DND-41 (cell line): ENCODE measurements around the gene CELSR1.

ENCODE experiments used
- ATAC-seq: fragments of 200-7000 bp; cut with Tn5 transposase; 3 replicates; pipeline ENCODE4 v1.9.1; 2021; ENCODE audit warnings: low read depth; ENCODE audit not compliant: insufficient read depth
- DNase-seq: peaks from one replicate; pipeline ENCODE4 v3.0.0-alpha.2; 2020
- H2AFZ ChIP-seq: 2 replicates; pipeline ENCODE4 v1.6.0; 2012; ENCODE audit warnings: low read depth, low read length
- H3K27ac ChIP-seq: 2 replicates; pipeline ENCODE4 v1.5.1; 2012; ENCODE audit warnings: low read length, inconsistent platforms
- H3K27me3 ChIP-seq: fragments of 200-600 bp; sonication (generic); 2 replicates; pipeline ENCODE4 v1.6.0; 2012; ENCODE audit warnings: low read length, mild to moderate bottlenecking, inconsistent platforms; ENCODE audit not compliant: insufficient read depth, poor library complexity
- H3K36me3 ChIP-seq: 2 replicates; pipeline ENCODE4 v1.5.1; 2012; ENCODE audit warnings: low read length, inconsistent platforms; ENCODE audit not compliant: insufficient read depth
- H3K4me1 ChIP-seq: 2 replicates; pipeline ENCODE4 v1.5.1; 2012; ENCODE audit warnings: mild to moderate bottlenecking, low read length; ENCODE audit not compliant: insufficient read depth
- H3K4me2 ChIP-seq: 2 replicates; pipeline ENCODE4 v1.6.0; 2012; ENCODE audit warnings: mild to moderate bottlenecking, moderate library complexity, low read length, inconsistent platforms; ENCODE audit not compliant: insufficient read depth
- H3K4me3 ChIP-seq, 2 experiments: fragments of 200-600 bp in 1 of 2; shearing (Covaris generic) in 1 of 2; 2 replicates each; pipeline ENCODE4 v1.5.1; 2012 to 2016; ENCODE audit warnings: inconsistent platforms in 2 of 2, low read length in 2 of 2, mild to moderate bottlenecking in 2 of 2, low read depth in 1 of 2, moderate library complexity in 1 of 2
- H3K79me2 ChIP-seq: 2 replicates; pipeline ENCODE4 v1.6.0; 2012; ENCODE audit warnings: low read length, inconsistent platforms; ENCODE audit not compliant: insufficient read depth
- H3K9ac ChIP-seq: 2 replicates; pipeline ENCODE4 v1.6.0; 2012; ENCODE audit warnings: low read depth, mild to moderate bottlenecking, inconsistent platforms, low read length, moderate library complexity
- H3K9me3 ChIP-seq: 2 replicates; pipeline ENCODE4 v1.5.1; 2012; ENCODE audit warnings: low read length, moderate library complexity, mild to moderate bottlenecking, inconsistent platforms; ENCODE audit not compliant: insufficient read depth, severe bottlenecking
- H4K20me1 ChIP-seq: 2 replicates; pipeline ENCODE4 v1.6.0; 2012; ENCODE audit warnings: low read length; ENCODE audit not compliant: insufficient read depth
- CTCF ChIP-seq: IDR thresholded peaks from 2 replicates; pipeline ENCODE4 v1.5.1; 2012; ENCODE audit warnings: borderline replicate concordance, low read length, moderate library complexity, mild to moderate bottlenecking; ENCODE audit not compliant: poor library complexity, severe bottlenecking; ENCODE audit errors: extremely low read depth
- EZH2 ChIP-seq: IDR thresholded peaks from 3 replicates; pipeline ENCODE4 v1.6.1; 2012; ENCODE audit warnings: borderline replicate concordance, low read depth, mild to moderate bottlenecking, moderate library complexity, low read length, inconsistent platforms; ENCODE audit not compliant: severe bottlenecking

The CELSR1 gene

GRCh38 chr22:46409631-46410210 is 127.7 kb downstream of the CELSR1 start:
- no peaks in the 10 kb centered on the region for H3K27me3 ChIP-seq
- H3K4me1 ChIP-seq: no peaks in the 10 kb centered on the region
- no peak overlapping the region for H3K4me3 ChIP-seq
- no peak for DNase-seq
- H3K4me2 ChIP-seq: no peak overlapping the region
- ATAC-seq: no peak
- H4K20me1 ChIP-seq: no peaks in the 10 kb centered on the region
- no peak overlapping the region for H3K27ac ChIP-seq
- TF ChIP-seq CTCF: no peak
- TF ChIP-seq EZH2: no peak
- no peak overlapping the region for H3K9ac ChIP-seq
- no peaks in the 10 kb centered on the region for H3K9me3 ChIP-seq
- no peak overlapping the region for H2AFZ ChIP-seq
- no peaks in the 10 kb centered on the region for H3K79me2 ChIP-seq
- no peaks in the 10 kb centered on the region for H3K36me3 ChIP-seq

DNA sequence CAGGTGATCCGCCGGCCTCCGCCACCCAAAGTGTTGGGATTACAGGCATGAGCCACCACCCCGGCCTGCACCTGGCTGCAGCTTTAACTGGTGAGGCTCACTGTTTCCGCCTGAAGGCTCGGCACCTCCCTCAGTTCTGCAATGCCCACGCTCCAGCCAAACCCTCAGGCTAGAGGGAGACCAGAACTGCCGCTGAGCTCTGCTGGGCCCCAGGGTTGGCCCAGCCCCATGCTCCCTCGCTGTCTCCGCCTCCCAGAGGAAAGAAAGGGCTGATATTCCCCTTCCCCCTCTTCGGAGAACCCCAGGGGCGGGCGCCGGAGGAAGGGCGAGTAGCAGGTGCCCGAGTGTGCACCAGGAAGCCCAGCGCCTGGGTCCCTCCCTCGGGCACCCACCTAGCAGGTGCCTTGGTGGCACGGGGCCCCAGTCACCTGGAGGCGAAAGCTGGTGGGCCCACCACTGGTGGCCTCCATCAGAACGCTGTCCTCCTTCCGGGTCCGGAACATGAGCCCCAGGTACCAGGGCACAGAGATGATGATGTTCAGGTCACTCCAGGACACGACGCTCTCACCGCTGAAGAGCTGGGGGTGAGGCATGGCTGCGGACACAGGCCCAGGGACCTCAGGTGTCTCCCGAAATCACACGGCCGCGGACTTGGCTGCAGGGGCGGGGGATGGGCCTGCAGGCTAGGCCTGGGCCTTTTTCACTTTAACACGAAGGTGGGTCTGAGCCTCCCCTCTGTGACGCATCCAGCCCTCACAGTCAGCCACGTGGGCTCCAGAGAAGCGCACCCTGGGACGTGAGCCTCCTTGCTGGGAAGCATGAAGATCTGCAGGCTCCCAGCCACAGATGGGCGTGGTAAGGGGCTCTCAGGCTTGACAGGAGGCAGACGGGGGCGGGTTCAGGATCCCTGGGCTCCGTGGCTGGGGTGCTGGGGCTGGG is 128.6 kb downstream of the CELSR1 start:
- Histone ChIP-seq H3K27ac (no peak overlapping the region), H3K9ac (no peak overlapping the region), H3K4me2 (no peak overlapping the region), H3K79me2 (no peaks in the 10 kb centered on the region), H3K4me1 (no peaks in the 10 kb centered on the region), H3K4me3 (no peak overlapping the region), H3K9me3 (no peaks in the 10 kb centered on the region), H3K36me3 (no peaks in the 10 kb centered on the region), H4K20me1 (no peaks in the 10 kb centered on the region), H3K27me3 (no peaks in the 10 kb centered on the region), H2AFZ (no peak overlapping the region)
- TF ChIP-seq EZH2 (no peak), CTCF (no peak)
- DNase-seq (no peak), ATAC-seq (no peak)

GRCh38 chr22:46407748-46408147 is 129.7 kb downstream of the CELSR1 start:
- Histone ChIP-seq H3K27me3 (no peaks in the 10 kb centered on the region), H3K4me2 (no peak overlapping the region)

More at GRCh38 chr22:46407748-46408147, 129.7 kb downstream of the CELSR1 start:
- H3K4me1 ChIP-seq: no peaks in the 10 kb centered on the region
- H3K79me2 ChIP-seq: no peaks in the 10 kb centered on the region
- H3K27ac ChIP-seq: no peak overlapping the region
- no peak overlapping the region for H3K4me3 ChIP-seq
- ATAC-seq: no peak
- no peak overlapping the region for H2AFZ ChIP-seq
- no peaks in the 10 kb centered on the region for H4K20me1 ChIP-seq
- TF ChIP-seq EZH2 (no peak), CTCF (no peak)
- H3K36me3 ChIP-seq: no peaks in the 10 kb centered on the region
- H3K9me3 ChIP-seq: no peaks in the 10 kb centered on the region
- H3K9ac ChIP-seq: no peak overlapping the region
- DNase-seq: no peak
